Suppressor macrophage treated with lipopolysaccharide for 4 hours (primary cell): ENCODE measurements around the gene EEF2.

Experiments
- DNase-seq: peaks from one replicate; pipeline ENCODE4 v3.0.0-alpha.2; 2020

The EEF2 gene

DNA sequence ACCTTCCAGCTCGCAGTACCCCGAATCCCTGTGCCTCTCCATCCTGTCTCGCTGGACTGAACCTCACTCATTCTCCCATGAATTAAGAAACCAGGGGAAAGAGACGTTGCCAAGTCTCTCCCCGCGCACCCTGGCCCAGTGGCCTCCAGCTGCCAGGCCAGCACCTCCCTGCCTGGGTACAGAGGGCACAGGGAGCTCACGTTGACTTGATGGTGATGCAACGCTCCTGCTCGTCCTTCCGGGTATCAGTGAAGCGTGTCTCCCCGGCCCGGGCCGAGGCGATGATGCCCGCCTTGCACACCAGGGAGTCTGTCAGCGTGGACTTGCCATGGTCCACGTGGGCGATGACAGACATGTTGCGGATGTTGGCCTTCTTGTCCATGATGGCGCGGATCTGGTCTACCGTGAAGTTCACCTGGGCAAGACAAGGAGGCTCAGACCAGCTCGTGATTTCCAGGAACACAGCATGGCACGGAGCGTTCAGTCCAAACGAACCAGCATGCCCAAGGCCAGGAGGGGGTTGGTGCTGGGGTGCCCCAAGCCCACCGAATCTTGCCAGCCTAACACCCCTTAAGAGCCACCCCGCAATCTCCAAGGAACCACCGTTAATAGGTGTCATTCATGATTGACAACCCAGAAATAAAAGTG lies 1.2 kb downstream of the EEF2 start:
- peak; percentile 48 for DNase-seq

DNA sequence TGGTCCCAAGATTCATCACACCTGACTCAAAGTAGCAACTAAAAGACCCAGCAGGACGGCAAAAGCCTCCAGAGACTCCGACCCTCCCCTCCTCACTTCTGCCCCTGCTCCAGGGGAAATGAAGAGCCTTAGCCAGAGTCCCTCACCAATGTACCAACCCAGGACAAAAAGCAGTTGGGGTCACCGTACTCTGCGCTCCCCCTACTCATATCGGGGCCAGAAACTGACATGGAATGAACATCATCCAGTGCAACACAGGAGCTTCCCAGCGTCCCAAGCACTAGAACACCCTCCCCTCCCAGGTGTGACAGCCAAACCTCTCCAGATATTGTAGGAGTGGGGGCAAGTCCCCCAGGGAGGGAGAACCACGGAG lies 1.7 kb downstream of the EEF2 start:
- no peak for DNase-seq

DNA sequence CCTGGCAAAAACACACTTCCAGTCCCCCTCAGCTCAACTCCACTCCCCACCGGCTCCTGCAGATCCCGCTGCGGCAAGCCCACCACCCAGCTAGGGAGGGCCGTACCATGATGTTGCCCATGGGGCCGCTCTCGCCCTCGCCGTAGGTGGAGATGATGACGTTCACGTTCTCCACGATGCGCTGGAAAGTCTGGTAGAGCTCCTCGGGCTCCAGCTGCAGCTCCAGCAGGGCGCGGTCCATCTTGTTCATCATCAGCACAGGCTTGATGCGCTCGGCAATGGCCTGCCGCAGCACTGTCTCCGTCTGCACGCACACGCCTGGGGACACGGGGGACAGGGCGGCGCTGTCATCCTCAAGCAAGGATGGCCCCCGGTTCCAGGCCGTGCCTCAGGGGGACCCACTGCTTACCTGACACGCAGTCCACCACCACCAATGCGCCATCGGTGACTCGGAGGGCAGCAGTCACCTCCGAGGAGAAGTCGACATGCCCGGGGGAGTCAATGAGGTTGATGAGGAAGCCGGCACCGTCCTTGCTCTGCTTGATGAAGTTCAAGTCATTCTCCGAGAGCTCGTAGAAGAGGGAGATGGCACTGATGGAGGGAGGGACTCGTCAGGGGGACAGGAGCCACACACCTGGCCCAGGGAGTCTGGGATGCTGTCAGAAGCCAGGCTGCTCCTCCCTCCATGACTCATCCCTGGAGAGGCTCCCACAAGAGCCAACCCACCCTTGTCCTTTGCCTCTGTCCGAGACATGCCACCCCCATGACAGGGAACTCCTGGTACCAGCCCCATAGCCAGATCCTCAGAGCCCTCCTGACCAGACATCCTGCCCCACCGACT lies 2.3 kb downstream of the EEF2 start:
- no peak for DNase-seq

DNA sequence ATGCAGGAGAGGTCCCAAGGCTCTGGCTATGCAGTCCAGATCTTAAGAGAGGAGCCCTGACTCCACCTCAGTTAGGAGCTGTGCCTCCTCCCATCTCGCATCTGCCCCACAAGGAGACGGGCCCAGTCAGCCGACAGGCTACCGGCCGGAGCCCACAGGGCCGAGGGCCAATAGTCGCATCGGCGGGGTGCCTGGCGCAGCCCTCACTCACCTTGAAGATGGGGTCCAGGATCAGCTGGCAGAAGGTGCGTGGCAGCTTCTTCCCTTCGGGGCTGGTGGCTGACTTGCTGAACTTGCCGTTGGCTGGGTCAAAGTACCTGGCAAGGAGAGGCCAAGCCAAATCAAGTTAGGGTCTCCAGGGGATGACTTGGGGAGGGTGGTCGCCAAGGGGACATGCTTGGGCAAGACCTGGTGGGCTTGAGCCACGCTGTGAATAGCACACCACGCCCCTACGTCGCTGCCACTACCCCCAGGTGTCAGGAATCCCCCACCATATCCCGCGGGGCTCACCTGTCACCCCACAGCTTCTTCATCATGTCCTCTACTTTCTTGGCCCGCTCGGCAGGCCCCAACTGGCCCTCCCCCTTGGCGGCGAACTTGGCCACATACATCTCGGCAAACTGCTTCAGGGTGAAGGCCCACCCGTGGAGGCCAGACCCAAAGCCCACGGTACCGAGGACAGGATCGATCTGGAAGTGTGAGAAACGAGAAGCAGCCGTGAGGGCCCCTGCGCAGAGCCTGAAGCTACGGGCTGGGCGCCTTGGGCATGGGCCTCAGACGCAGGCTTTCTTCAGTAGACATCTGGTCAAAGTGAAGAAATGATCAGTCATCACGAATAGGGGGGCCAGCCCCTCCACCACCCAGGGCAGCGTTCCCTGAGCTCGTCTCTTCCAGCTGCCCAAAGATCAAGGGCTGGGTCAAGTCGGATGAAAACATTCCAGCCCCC lies 3.3 kb downstream of the EEF2 start:
- DNase-seq, result no peak

DNA sequence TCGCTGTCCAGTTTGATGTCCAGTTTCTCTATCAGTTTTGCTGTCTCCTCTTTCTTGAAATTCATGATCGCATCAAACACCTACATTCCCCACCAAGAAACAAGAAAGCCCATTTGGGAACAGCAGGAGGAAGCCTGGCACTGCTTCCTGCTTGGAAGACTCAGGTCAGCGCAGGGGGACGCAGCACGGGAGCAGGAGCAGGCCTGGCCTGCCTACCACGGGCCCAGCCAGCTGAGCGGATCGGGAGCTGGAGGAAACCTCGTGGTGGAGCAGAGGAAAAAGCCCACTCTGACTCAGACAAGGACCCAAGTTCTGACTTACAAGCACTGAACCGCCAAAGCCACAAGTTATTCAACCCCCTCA lies 3.9 kb downstream of the EEF2 start:
- DNase-seq, result no peak

DNA sequence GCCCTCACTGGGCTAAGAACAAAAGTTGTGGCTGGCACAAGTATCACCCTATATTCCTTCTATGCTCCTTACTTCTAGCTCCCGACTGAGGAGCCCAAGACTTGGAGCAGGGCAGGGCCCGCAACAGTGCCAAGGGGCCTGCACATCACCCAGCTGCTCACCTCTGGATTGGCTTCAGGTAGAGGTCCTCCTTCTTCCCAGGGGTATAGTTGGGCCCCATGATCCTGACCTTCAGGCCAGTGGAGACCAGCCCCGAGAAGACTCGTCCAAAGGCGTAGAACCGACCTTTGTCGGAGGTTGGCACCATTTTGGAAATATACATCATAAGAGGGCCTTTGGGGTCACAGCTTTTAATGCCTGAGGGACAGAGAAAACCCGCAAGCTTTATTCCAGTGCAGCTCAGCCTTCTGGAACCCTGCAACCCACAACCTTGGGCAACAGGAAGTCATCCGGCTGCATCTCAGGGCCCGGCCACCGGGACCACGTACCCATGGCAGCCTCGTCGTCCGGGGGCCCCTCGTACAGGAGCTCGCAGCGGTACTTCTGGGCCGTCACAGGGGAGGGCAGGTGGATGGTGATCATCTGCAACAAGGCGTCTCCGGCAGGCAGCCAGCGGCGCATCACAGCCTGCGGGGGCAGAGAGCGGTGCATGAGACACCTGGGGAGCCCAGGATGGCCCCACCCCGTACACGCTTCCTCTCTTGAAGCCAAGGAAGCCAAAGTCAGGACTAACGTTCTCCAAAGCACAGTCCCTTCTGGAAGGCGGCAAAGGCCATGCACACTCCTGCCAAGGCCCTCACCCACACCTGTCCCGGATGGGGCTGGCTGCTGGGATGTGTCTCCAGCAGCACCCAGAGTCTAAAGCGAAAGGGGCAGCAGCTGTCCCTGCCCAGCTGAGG lies 4.7 kb downstream of the EEF2 start:
- no peak for DNase-seq

GRCh38 chr19:3979674-3980352 lies 5.5 kb downstream of the EEF2 start:
- DNase-seq, result no peak

DNA sequence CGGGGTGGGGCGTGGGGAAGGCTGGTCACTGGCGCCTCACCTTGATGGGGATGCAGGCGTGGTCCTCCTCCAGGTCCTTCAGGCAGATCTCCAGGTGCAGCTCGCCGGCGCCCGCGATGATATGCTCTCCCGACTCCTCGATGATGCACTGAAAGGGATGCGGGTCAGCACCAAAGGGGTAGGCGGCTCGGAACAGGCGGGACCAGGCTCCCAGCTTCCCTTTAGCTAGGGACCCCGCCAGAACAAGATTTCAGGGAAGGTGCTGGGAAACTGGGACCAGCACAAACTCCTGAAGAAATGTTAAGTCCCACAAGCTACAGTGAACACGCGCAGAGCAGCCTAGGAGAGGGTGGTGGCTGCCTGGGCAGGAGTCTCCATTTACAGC lies 6.0 kb downstream of the EEF2 start:
- DNase-seq, result no peak

DNA sequence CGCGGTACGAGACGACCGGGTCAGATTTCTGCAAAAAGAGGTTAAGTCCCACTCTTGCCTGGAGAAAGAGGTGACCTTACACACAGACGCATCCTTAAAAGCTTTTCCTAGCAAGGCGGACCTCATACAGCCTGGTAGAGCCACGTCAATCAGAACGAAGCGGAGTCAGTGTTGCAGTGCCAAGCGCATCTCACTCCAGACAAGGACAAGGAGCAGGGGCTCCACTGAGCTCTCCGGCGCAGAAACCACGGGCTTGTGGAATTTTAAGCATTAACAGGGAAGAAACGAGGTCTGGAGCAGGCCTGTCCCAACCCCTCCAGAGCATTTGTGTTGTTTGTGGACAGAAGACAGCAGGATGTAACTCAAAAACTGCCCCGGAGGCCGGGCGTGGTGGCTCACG lies 7.1 kb downstream of the EEF2 start:
- no peak for DNase-seq

GRCh38 chr19:3977242-3978143 lies 7.8 kb downstream of the EEF2 start:
- DNase-seq, result no peak

DNA sequence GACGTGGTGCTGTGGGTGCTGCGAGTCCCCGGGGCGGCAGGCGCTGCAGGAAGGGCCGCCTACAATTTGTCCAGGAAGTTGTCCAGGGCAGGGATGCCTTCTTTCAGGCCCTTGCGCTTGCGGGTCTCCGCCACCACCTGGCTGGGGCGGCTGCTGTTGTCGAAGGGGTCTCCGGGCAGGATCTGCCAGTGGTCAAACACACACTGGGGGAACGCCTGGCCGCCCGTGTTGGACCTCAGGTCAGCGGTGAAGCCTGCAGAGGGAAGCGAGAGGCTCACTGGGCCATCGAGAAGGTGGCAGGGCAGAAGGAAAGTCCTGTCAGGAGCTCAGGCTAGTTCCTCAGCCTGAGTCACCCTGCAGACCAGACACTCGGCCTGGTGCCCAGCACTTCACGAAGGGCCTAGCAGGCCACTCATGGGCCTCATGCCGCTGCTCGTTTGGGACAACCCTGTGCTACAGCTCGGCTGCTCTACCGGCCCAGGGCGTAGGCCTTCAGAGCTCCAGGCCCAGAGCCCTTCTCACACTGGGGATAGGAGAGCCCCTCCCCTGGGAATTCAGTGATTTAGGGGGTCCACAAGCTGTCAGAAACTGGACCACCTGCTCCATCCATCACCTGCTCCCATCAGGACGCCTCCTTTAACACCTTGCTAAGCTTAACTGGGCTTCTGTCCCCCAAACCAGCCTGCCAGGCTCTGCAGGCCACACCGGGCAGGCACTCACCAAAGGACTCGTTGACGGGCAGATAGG lies 8.6 kb downstream of the EEF2 start:
- DNase-seq, result no peak

DNA sequence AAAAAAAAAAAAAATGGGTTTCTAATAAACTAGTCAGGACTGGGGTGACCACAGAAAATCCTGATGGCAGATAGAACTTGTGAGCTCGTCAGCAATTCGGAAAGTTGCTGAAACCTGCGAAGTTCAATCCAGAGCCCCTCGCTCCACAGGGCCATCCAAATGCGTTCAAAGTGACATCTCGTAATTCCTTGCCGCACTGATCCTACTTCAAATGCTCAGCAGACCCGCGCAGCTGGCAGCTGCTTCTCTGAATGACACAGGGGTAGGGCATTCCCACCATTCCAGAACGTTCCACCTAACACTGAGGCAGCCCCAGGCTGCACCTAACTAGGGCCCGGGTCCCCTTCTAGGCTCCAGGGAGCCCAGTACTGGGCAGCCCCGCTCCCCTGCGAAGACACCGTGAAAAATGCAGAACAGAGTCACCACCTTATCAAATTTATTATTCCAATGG lies 9.6 kb downstream of the EEF2 start:
- no peak for DNase-seq

- no peak for DNase-seq
These were observed 10.1 kb downstream of the EEF2 start for GRCh38 chr19:3975144-3975543.

GRCh38 chr19:3970808-3971598 lies 14.3 kb downstream of the EEF2 start, which contains the start of gene DAPK3:
Gene DAPK3 (minus strand): TSS chr19:3971099. CDS start chr19:3969735, 1,364 bp downstream.
- DNase-seq, result peak; percentile 98

DNA sequence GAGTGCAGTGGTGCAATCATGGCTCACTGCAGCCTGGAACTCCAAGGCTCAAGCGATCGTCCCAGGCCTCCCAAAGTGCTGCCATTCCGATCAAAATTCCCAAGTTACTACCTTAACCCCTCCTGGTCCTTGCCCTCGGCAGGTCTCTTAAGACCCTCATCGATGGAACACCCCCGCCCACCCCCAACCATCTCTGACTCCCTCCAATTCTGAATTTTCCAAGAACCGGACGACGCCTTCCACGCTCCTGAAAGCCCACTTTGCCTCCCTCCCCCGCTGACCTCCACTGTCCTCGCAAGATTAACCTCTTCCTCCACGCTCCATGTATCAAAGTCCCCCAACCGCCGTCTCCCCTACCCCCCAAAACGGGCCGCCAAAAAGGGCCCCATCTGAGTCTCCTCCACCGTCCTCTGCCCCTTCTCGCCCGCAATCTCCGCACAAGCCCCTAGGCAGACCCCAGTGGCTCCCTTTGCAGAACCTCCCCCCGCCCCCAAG lies 14.9 kb downstream of the EEF2 start:
- no peak for DNase-seq

DNA sequence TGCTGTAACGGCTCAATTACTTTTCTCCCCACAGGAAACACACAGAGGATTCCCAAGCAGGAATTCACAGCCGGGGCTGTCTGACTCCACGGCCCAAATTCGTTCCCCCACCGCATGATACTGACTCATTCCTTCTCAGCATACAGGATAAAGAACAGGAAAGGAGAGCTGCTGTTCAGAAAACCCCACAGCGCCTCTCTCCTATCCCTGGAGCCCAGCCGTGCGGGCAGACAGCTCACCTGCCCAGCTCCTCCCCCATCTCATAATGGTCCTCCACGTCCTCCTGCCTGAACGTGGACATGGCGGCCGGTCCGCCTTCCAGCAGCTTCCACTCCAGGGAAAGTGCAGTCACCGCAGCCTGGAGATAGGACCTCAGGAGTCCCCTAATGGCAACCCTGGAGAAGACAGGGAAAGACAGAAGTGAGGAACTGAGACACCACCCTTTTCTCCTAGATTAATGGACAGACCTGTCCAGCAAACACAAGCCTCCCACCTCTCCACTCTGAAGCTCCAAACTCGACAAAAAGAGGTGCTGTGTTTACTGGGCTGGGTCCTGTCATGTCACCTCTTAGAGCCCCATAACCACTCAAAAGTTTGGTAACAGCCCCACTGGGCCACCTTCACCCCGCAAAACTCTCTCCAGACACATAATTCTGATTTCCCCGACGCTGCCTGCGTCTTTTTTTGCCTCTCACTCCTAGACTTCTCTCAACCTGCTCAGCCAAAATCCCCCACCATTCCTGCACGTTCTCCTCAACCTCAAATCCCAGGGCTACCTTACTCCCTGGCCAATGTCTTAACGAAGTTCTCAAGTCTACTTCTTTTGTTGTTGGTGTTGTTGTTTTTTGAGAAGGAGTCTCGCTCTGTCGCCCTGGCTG lies 15.6 kb downstream of the EEF2 start:
- no peak for DNase-seq

GRCh38 chr19:3968556-3969434 lies 16.5 kb downstream of the EEF2 start:
- peak; percentile 22 for DNase-seq
